ENCODE results near the gene C12orf75.

DNA sequence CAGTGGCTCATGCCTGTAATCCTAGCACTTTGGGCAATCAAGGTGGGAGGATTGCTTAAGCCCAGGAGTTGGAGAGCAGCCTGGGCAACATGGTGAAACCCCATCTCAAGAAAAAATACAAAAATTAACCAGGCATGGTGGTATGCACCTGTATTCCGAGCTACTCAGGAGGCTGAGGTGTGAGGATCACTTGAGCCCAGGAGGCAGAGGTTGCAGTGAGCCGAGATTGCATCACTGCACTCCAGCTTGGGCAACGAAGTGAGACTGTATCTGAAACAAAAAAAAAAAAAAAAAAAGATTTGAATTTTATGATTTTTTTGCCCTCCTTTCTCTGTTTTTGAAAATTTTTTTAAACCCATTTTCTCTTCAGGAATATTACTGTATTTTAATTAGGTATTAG is 17.7 kb downstream of the C12orf75 start:
- TF ChIP-seq CTCF (IDR thresholded peaks at IDR 0.05) (no peak), POLR2A (IDR thresholded peaks at IDR 0.05) (no peak)

Measured in adrenal gland (tissue), 5 donors.